ENCODE measurements around the gene AHRR.

The AHRR gene

GRCh38 chr5:347712-348284 is 26.3 kb downstream of the AHRR start:
- no peak for DNase-seq

- no peak for DNase-seq
Measured at GRCh38 chr5:348726-349125, 27.2 kb downstream of the AHRR start.

GRCh38 chr5:350355-350754 is 28.8 kb downstream of the AHRR start:
- no peak for DNase-seq

GRCh38 chr5:351084-351920 is 29.8 kb downstream of the AHRR start:
- DNase-seq: no peak

GRCh38 chr5:351921-352245 is 30.4 kb downstream of the AHRR start:
- DNase-seq: no peak

GRCh38 chr5:352639-353611 is 31.4 kb downstream of the AHRR start:
- DNase-seq: no peak

GRCh38 chr5:353612-354580 is 32.4 kb downstream of the AHRR start:
- DNase-seq: no peak

GRCh38 chr5:354581-355378 is 33.3 kb downstream of the AHRR start:
- no peak for DNase-seq

GRCh38 chr5:355379-355935 is 33.9 kb downstream of the AHRR start:
- no peak for DNase-seq

- no peak for DNase-seq
Measured at GRCh38 chr5:355958-356357, 34.4 kb downstream of the AHRR start.

GRCh38 chr5:359301-359897 is 37.9 kb downstream of the AHRR start:
- DNase-seq: no peak

GRCh38 chr5:360257-361027 is 38.9 kb downstream of the AHRR start:
- DNase-seq: no peak

GRCh38 chr5:362189-362588 is 40.7 kb downstream of the AHRR start:
- DNase-seq: no peak

GRCh38 chr5:362978-363765 is 41.7 kb downstream of the AHRR start:
- no peak for DNase-seq

GRCh38 chr5:364497-364896 is 43.0 kb downstream of the AHRR start:
- DNase-seq: no peak

GRCh38 chr5:366541-367357 is 45.2 kb downstream of the AHRR start:
- no peak for DNase-seq

GRCh38 chr5:367358-368130 is 46.0 kb downstream of the AHRR start:
- DNase-seq: no peak

All from SHP77 (cell line).